AG04450 (cell line): ENCODE results near the gene PRRT4. TPM values are rescaled to one million over a fixed set of nuclear protein-coding genes. Genes with fewer than 3 reads are reported as not detected.

Experiments
- CTCF ChIA-PET: fragments of 300-600, 350-600 bp; formaldehyde crosslinking; extraction: SDS; loops from one replicate; lab custom pipeline; 2022; ENCODE audit warnings: antibody characterized with exemption, inconsistent platforms; lab: Charles Lee
- POLR2A ChIA-PET: fragments of 350-600 bp; formaldehyde crosslinking; extraction: SDS; loops from one replicate; lab custom pipeline; 2021; ENCODE audit warnings: antibody characterized with exemption, inconsistent platforms; lab: Yijun Ruan, JAX
- DNase-seq: peaks from one replicate; pipeline ENCODE4 v3.0.0-alpha.2; 2011; ENCODE audit warnings: low read depth, low spot score
- H3K27ac ChIP-seq: one replicate; pipeline ENCODE4 v1.5.1; 2012; ENCODE audit warnings: low read depth, low read length, control low read depth
- H3K27me3 ChIP-seq: one replicate; pipeline ENCODE4 v1.6.0; 2012; ENCODE audit warnings: low read length; ENCODE audit not compliant: control insufficient read depth, insufficient read depth
- H3K4me3 ChIP-seq: 2 replicates; pipeline ENCODE4 v1.5.1; 2011; ENCODE audit warnings: mild to moderate bottlenecking, low read depth, low read length, control low read depth
- H3K9me3 ChIP-seq: 2 replicates; pipeline ENCODE4 v1.5.1; 2012; ENCODE audit warnings: low read length; ENCODE audit not compliant: control insufficient read depth, insufficient read depth
- polyA plus RNA-seq: library from polyadenylated mRNA; depleted of rRNA; stranded (reverse); fragments of >200 nt; gene quantifications from 2 replicates; pipeline ENCODE4 v1.2.3, GENCODE V29; 2011
- TF ChIP-seq, protein P1 (sequence below): IDR thresholded peaks from 2 replicates; pipeline ENCODE4 v1.5.1; 2011; ENCODE audit warnings: low read depth, low read length, control low read depth, inconsistent platforms

The PRRT4 gene
- polyA plus RNA-seq, 1 experiment: not detected

DNA sequence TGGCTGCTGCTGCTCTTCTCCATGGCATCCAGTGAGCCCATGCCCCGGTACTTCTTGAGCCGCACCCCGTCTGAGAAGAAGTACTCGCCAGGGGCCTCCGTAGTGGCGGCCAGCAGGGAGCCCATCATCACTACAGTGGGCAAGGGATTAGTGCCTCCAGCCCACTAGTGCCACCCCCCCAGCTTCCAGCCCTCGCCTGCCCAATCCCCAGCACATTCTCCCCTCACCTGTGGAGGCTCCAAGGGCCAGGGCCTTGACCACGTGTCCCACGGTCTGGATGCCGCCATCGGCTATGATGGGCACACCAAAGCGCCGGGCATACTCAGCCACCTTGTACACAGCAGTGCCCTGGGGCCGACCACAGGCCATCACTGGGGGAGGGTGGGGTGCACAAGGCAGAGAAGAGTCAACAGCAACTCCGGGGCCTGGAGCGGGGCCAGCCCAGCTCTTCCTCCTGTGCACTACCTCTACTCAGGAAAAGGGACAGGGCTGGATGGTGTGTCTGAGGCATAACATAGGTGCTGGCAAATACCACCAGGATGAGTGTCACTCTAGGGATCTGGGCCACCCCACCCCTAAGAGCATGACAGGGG is 33.5 kb upstream of the PRRT4 start:
- ChIA-PET POLR2A (no interaction called here), CTCF (interaction anchor here (1.2 to 19.7 kb wide), 3 partner anchors 8 to 48 kb away, joined by 4 to 474 read pairs (median 5); partner anchors contain the start of gene RBM28)
- TF ChIP-seq, protein P1, sequence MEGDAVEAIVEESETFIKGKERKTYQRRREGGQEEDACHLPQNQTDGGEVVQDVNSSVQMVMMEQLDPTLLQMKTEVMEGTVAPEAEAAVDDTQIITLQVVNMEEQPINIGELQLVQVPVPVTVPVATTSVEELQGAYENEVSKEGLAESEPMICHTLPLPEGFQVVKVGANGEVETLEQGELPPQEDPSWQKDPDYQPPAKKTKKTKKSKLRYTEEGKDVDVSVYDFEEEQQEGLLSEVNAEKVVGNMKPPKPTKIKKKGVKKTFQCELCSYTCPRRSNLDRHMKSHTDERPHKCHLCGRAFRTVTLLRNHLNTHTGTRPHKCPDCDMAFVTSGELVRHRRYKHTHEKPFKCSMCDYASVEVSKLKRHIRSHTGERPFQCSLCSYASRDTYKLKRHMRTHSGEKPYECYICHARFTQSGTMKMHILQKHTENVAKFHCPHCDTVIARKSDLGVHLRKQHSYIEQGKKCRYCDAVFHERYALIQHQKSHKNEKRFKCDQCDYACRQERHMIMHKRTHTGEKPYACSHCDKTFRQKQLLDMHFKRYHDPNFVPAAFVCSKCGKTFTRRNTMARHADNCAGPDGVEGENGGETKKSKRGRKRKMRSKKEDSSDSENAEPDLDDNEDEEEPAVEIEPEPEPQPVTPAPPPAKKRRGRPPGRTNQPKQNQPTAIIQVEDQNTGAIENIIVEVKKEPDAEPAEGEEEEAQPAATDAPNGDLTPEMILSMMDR: no peak
- Histone ChIP-seq H3K9me3 (no peaks in the 10 kb centered on the region), H3K27me3 (no peaks in the 10 kb centered on the region), H3K27ac (no peak overlapping the region), H3K4me3 (no peak overlapping the region)
- no peak for DNase-seq

DNA sequence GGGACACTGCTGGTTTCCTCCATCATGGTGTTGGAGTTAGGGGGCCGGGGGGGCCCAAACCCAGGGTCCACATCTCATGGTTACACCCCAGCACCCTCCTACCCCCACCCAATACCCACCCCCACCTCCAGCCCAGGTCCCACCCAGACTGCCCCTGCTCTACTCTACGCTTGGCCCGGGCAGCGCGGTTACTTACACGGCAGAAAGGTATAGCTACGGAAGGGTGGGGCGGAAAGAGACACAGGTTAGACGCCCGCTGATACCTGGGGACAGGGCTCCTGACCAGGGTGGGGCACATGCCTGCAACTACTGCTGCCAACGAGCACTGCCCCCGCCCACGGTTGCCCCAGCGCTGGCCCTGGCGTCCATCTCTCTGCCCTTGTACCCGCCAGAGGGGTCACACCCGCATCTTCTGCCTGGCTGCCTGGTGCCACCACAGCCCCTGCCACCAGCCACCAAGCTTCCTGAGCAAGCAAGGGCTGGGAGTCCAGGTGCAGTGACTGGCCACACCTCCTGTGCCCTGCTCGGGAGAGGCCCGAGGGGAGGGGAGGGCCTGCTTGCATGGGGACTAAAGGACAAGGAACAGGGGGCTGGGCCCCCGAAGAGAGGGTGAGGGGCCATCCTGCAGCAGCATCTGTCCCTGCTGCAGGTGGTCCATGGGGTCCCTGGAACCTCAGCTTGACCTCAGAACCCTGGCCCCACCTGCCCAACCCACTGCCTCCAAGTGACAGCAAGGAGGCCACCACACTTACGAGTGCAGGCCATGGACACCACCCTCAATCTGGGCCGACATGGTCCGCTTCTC is 32.2 kb upstream of the PRRT4 start:
- Histone ChIP-seq H3K27ac (no peak overlapping the region), H3K9me3 (no peaks in the 10 kb centered on the region), H3K4me3 (no peak overlapping the region), H3K27me3 (no peaks in the 10 kb centered on the region)
- POLR2A ChIA-PET: no interaction called here
- TF ChIP-seq, protein P1: no peak
- DNase-seq: no peak
- CTCF ChIA-PET: interaction anchor here (0.7 to 19.7 kb wide), 2 partner anchors 34 to 46 kb away, joined by 3 to 474 read pairs; partner anchors contain the start of gene RBM28

DNA sequence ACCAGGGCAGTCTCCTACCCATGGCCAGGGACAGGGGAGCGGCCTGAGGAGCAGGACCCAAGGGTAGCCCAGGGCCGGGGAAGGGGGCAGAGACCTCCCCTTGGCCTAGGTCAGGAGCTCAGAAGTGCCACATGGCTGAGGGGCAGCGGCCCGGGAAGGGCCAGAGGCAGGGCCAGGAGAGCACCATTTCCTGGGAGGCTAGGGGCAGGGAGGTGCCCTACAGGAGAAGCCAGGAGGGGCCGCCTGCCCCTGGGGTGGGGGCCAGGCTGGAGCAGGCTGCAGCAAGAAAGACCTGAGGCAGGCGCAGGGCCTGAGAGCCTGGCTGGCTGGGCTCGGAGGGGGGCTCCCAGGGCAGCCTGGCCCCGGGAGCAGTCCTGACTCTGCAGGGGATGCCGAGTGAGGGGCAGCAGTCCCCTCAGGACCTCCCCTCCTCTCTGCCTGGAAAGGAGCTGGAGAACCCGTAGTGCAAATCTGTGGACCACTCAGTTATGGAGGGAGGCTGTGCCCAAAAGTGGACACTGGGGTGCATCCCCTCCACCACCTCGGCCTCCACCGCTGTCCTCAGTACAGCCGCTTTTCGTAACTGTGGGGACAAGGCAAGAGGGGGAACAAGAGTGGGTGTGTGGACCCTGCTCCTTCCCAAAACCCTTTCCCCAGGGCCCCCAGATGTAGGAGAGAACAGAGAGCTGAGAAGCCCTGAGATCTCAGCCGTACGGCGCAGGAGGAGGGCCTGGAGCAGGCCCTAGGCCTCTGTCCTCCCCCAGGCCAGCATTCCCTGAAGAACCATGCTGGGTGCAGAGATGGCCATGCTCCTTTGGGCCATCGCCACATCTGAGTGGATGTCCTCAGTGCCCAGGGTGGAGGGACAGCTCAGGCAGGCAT is 31.2 kb upstream of the PRRT4 start:
- ChIA-PET POLR2A (no interaction called here), CTCF (interaction anchor here (0.7 to 19.7 kb wide), 2 partner anchors 35 to 45 kb away, joined by 3 to 474 read pairs; partner anchors contain the start of gene RBM28)
- no peak overlapping the region for H3K4me3 ChIP-seq
- no peak for DNase-seq
- TF ChIP-seq, protein P1: no peak
- peaks cover 8% of the 10 kb centered on the region for H3K27me3 ChIP-seq
- no peaks in the 10 kb centered on the region for H3K9me3 ChIP-seq
- no peak overlapping the region for H3K27ac ChIP-seq

DNA sequence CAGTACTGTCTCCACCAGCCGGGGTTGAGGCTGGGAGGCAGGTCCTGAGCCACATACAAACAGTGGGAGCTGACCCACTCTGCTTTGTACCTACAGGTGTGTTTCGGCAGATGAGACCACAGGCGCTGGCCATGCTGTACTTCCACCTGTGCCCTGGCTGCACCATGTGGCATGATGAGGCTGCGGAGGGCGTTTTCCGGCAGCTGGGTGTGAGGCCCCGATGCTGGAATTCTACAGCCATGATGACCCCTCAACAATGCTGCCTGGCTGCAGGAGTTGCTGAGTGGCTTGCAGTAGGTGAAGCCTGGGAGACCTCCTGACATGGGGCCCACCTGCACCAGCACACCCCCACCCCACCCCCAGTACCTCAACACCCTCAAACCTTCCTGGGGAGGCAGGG is 30.3 kb upstream of the PRRT4 start:
- Histone ChIP-seq H3K27ac (no peak overlapping the region), H3K4me3 (no peak overlapping the region), H3K9me3 (no peaks in the 10 kb centered on the region), H3K27me3 (peaks cover 8% of the 10 kb centered on the region)
- ChIA-PET POLR2A (no interaction called here), CTCF (interaction anchor here (19.7 kb wide), 1 partner anchor 45 kb away, joined by 474 read pairs; the partner anchor contains the start of gene RBM28)
- TF ChIP-seq, protein P1: no peak
- DNase-seq: no peak
